ENCODE results near the gene NR4A3. TPM values are rescaled to one million over a fixed set of nuclear protein-coding genes. Genes with fewer than 3 reads are reported as not detected.
A peak's percentile ranks its signal among the peaks of the same experiment; 100 is the strongest.

The NR4A3 gene
- total RNA-seq, 2 donors from 2014 or later: 15.8 to 19.9 TPM

- no peaks in the 10 kb centered on the region for H3K36me3 ChIP-seq
- H3K4me3 ChIP-seq: no peak overlapping the region
- no peaks in the 10 kb centered on the region for H3K27me3 ChIP-seq
- no peak for TF ChIP-seq CTCF (IDR thresholded peaks at IDR 0.05)
- H3K27ac ChIP-seq: no peak overlapping the region
- no peaks in the 10 kb centered on the region for H3K4me1 ChIP-seq
- no peak for DNase-seq (ENCODE audit: low spot score)
- H3K9me3 ChIP-seq: no peaks in the 10 kb centered on the region
Observed at GRCh38 chr9:99796231-99796630, 25.5 kb upstream of the NR4A3 start.

- Histone ChIP-seq H3K9me3 (no peaks in the 10 kb centered on the region), H3K4me3 (no peak overlapping the region), H3K4me1 (no peaks in the 10 kb centered on the region), H3K36me3 (no peaks in the 10 kb centered on the region), H3K27ac (no peak overlapping the region), H3K27me3 (no peaks in the 10 kb centered on the region)
- TF ChIP-seq CTCF (IDR thresholded peaks at IDR 0.05): no peak
- DNase-seq (ENCODE audit: low spot score): no peak
Observed at GRCh38 chr9:99801775-99802174, 19.9 kb upstream of the NR4A3 start.

GRCh38 chr9:99803694-99804093 is 18.0 kb upstream of the NR4A3 start:
- no peaks in the 10 kb centered on the region for H3K9me3 ChIP-seq
- no peak for TF ChIP-seq CTCF (IDR thresholded peaks at IDR 0.05)
- H3K27ac ChIP-seq: no peak overlapping the region
- DNase-seq (ENCODE audit: low spot score): no peak
- H3K4me1 ChIP-seq: peaks cover 0 to 4% of the 10 kb centered on the region in 2 donors
- no peaks in the 10 kb centered on the region for H3K36me3 ChIP-seq
- H3K27me3 ChIP-seq: no peaks in the 10 kb centered on the region
- no peak overlapping the region for H3K4me3 ChIP-seq

- Histone ChIP-seq H3K4me3 (no peak overlapping the region), H3K4me1 (peaks cover 0 to 9% of the 10 kb centered on the region in 2 donors), H3K9me3 (no peaks in the 10 kb centered on the region), H3K27ac (no peak overlapping the region), H3K27me3 (no peaks in the 10 kb centered on the region), H3K36me3 (no peaks in the 10 kb centered on the region)
- peak; percentile 76 for DNase-seq (ENCODE audit: low spot score)
- peak; percentile 58 to 84 for TF ChIP-seq CTCF (IDR thresholded peaks at IDR 0.05)
Observed at GRCh38 chr9:99807276-99807852, 14.3 kb upstream of the NR4A3 start.

- Histone ChIP-seq H3K9me3 (no peaks in the 10 kb centered on the region), H3K4me1 (peaks cover 0 to 9% of the 10 kb centered on the region in 2 donors), H3K4me3 (no peak overlapping the region), H3K27me3 (no peaks in the 10 kb centered on the region), H3K36me3 (no peaks in the 10 kb centered on the region), H3K27ac (no peak overlapping the region)
- TF ChIP-seq CTCF (IDR thresholded peaks at IDR 0.05): no peak
- DNase-seq (ENCODE audit: low spot score): no peak
Observed at GRCh38 chr9:99807956-99808355, 13.7 kb upstream of the NR4A3 start.

DNA sequence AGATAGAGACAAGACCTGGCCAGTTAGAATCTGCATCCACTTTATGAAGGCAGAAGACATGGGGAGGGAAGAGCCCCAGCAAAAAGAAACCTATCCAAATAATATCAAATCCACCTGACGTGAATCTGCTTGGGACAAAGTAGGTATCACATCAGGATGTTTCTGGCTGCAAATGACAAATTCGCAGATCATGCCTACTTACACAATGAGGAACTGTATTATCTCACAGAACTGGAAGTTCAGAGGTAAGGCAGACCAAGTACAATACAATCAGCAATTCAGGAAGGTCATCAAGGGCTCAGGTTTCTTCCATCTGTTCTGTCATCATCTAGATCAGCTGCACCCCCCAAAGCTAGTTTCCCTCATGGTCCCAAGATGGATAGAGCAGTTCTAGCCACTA is 13.2 kb upstream of the NR4A3 start:
- H3K4me1 ChIP-seq: peaks cover 0 to 9% of the 10 kb centered on the region in 2 donors
- H3K36me3 ChIP-seq: no peaks in the 10 kb centered on the region
- no peak for DNase-seq (ENCODE audit: low spot score)
- H3K27me3 ChIP-seq: no peaks in the 10 kb centered on the region
- no peak overlapping the region for H3K27ac ChIP-seq
- H3K4me3 ChIP-seq: no peak overlapping the region
- no peaks in the 10 kb centered on the region for H3K9me3 ChIP-seq
- TF ChIP-seq CTCF (IDR thresholded peaks at IDR 0.05): no peak
